ENCODE measurements around the gene EMC8. TPM values are rescaled to one million over a fixed set of nuclear protein-coding genes. Genes with fewer than 3 reads are reported as not detected.

The EMC8 gene
- total and polyA plus RNA-seq, 2 of the 8 experiments (the other 6 are each of a cell fraction or from before 2014, with no cell fraction given), result 52.2 to 69.7 TPM

GRCh38 chr16:85755929-85756768, 43.2 kb downstream of the EMC8 start (continued):
- TF ChIP-seq RBBP5 (IDR thresholded peaks at IDR 0.05; ENCODE audit: borderline replicate concordance, low read depth, low read length), result no peak
- no peak for TF ChIP-seq CTBP2 (IDR thresholded peaks at IDR 0.05; ENCODE audit: borderline replicate concordance, insufficient read depth, insufficient read length, low read length)
- TF ChIP-seq RNF2 (IDR thresholded peaks at IDR 0.05; ENCODE audit: borderline replicate concordance, low read depth, low read length, missing control alignments, poor library complexity, severe bottlenecking), result no peak
- TF ChIP-seq YY1 (IDR thresholded peaks at IDR 0.05; ENCODE audit: low read depth, low read length), result no peak
- no peak for TF ChIP-seq PHF8 (conservative IDR thresholded peaks at IDR 0.05; ENCODE audit: low read depth, low read length)
- no peak for TF ChIP-seq SP4 (IDR thresholded peaks at IDR 0.05; ENCODE audit: low read length)
- TF ChIP-seq TAF7 (optimal IDR thresholded peaks at IDR 0.05; ENCODE audit: borderline replicate concordance, low read depth, low read length), result no peak
- TF ChIP-seq SUZ12 (IDR thresholded peaks at IDR 0.05; ENCODE audit: low read length), result no peak
- no peak for TF ChIP-seq NANOG (IDR thresholded peaks at IDR 0.05; ENCODE audit: insufficient read depth, low read depth, low read length, poor library complexity, severe bottlenecking)

All from H1 (cell line).